HG03135 (cell line): ENCODE results near the gene LRRN4CL.
"Not testable (repeated sequence)": the region's sequence is repeated elsewhere in the genome, so short reads cannot be mapped to it uniquely, and the experiment has no call there.

Experiments used
- ATAC-seq: cut with Tn5 transposase; IDR thresholded peaks from one replicate; pipeline ENCODE4 v1.9.1; 2021; ENCODE audit warnings: mild to moderate bottlenecking, moderate library complexity; ENCODE audit not compliant: unreplicated experiment

The LRRN4CL gene

GRCh38 chr11:62689421-62690183, at the start of gene LRRN4CL:
TSS of gene LRRN4CL (minus strand) at chr11:62689530. CDS start at chr11:62688508, 1,022 bp downstream.
- no peak for ATAC-seq

DNA sequence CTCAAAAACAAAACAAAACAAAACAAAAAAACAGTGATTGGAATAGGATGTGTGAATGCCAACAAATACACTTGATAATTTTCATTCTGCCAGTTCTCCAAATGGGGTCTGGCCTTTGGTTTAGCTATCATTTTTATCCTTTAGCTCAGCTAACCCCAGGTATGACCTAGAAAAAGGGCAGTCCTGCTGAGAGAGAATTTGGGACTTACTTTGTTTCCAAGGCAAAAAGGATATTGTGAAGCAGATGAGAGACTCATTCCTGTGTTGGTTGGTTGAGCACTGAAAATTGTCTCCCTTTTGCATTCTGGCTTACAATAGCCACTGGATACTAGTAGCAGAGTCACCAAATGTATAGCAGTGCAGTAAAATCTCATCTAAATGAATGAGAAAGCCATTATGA, 47.9 kb upstream of the LRRN4CL start:
- no peak for ATAC-seq

DNA sequence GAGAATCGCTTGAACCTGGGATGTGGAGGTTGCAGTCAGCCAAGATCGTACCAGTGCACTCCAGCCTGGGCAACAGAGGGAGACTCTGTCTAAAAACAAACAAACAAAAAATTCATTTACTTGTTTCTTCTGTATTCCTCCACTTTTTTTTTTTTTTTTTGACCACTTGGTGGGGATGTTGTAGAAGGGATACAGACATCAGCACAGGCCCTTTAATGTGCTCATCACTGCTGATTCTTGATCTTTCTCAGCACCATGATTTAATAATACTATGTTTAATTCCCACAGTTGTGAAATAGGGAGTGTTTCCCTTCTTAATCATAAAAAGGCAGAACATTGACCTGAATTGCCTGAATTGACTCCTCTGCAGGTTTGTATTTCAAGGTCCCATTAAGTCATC, 43.5 kb upstream of the LRRN4CL start:
- ATAC-seq, result no peak

GRCh38 chr11:62730076-62730475, 40.7 kb upstream of the LRRN4CL start:
- not testable (repeated sequence) for ATAC-seq

- ATAC-seq, result peak; percentile 20
Measured at GRCh38 chr11:62728171-62728988, 39.0 kb upstream of the LRRN4CL start, which contains the start of gene TTC9C. TSS of gene TTC9C (plus strand) at chr11:62728486. CDS start at chr11:62728849, 363 bp downstream.

- ATAC-seq, result peak; percentile 52
Measured at GRCh38 chr11:62727872-62728170, 38.5 kb upstream of the LRRN4CL start.

- ATAC-seq, result peak; percentile 68
Measured at GRCh38 chr11:62727165-62727871, 38.0 kb upstream of the LRRN4CL start, which contains the start of gene HNRNPUL2. TSS of gene HNRNPUL2 (minus strand) at chr11:62727457. CDS start at chr11:62727156, 301 bp downstream.

DNA sequence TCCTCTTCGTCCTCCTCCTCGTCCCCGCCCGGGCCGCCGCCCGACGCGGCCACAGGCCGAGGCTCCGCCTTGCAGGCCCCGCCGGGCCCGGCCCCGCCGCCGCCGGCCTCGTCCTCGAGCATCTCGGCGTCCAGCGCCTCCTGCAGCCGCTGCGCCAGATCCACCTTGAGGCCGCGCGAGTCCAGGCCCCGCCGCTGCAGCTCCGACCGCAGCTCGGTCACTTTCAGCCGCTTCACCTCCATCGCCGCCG, 37.5 kb upstream of the LRRN4CL start:
- ATAC-seq, result no peak

DNA sequence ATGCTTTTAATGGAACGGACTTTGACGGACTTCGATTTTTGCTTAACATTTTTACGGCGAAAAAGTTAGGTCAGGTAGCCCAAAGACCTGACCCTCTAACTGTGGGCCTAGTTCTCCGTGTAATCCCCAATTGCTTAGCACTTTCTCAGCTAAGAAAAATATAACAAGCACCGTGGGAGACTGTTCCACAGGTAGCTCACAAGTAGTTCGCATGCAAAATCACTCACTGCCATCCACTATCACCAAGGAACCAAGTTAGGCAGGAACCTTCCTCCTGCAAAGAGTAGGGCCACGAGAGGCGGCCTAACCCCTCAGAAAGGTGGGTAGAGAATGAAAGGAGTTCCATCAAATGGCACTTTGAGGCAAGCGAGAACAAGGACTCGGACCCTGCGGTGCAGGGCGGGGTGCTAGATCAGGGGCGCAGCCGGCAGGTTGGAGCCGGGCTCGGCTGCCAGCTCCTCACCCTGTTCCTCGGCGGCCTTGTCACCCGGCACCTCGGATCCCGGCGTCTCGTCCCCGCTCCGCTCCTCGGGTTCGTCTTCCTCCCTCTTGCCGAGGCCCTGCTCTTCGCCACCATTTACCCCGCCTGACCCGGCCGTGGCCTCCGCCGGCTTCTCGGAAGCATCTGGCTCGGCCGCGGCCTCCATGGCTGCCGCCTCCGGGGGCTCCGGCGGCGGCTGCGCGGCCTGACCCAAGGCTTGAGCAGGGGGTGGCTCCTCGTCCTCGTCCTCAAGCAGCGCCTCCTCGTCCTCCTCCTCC, 37.0 kb upstream of the LRRN4CL start:
- ATAC-seq, result no peak

- ATAC-seq, result no peak
Measured at GRCh38 chr11:62725646-62726045, 36.3 kb upstream of the LRRN4CL start.

GRCh38 chr11:62724171-62724570, 34.8 kb upstream of the LRRN4CL start:
- no peak for ATAC-seq

DNA sequence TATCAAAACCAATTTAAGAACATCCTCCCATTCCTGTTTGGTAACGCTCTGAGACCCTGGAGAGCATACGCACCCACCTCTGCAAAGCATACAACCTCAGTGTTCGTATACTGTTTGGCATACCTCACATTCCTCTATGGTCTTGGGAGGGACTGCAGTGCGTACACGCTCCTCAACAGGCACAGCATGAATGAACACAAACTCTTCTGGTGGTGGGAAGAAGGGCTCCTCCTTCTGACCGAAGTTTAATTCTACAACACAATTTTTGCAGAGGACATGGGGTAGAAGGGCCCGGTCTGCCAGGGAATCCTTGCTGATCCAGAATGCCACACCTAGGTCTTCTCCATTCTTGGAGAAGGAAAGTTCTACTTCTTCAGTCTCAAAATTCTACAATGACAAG, 32.7 kb upstream of the LRRN4CL start:
- ATAC-seq, result no peak

DNA sequence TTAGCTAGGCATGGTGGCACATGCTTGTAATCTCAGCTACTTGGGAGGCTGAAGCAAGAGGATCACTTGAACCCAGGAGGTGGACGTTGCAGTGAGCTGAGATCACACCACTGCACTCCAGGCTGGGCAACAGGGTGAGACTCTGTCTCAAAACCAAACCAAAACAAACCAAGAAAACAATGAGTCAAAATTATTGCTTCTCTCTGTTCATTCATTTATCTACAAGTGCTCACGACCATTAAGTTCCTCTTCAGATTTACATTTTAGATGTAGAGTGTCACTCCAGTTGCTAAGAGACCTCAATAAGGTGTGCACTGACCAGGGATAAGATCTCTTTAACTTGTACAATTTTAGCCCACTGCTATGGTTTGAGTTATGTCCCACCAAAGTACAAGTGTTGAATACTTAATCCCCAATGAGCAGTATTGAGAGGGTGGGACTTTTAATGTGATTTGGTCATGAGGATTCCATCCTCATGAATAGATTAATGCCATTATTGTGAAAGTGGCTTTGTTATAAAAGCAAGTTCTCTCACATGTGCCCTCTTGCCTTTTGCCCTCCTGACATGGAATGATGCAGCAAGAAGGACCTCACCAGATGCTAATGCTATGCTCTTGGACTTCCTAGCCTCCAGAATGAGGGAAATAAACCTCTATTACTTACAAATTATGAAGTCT, 30.1 kb upstream of the LRRN4CL start:
- no peak for ATAC-seq

DNA sequence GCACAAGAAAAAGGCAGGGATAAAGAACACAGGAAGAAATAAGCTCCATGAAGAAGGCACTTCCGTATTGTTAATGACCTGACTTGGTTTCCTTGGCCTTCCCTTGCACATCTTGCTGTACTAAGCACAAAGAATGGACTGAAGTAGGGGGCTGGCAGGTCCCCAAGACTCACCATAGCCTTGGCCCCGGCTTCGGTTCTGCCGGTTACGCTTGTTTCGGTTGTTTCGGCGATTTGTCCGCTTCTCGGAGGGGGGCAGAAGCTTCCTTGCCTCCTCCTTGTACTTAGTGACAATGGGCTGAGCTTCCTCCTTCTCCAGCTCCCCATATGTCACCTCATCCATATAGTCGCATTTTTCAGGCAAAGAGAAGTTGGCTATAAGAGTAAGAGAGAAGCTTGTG, 27.5 kb upstream of the LRRN4CL start:
- no peak for ATAC-seq

- no peak for ATAC-seq
Measured at GRCh38 chr11:62716206-62716605, 26.9 kb upstream of the LRRN4CL start.

DNA sequence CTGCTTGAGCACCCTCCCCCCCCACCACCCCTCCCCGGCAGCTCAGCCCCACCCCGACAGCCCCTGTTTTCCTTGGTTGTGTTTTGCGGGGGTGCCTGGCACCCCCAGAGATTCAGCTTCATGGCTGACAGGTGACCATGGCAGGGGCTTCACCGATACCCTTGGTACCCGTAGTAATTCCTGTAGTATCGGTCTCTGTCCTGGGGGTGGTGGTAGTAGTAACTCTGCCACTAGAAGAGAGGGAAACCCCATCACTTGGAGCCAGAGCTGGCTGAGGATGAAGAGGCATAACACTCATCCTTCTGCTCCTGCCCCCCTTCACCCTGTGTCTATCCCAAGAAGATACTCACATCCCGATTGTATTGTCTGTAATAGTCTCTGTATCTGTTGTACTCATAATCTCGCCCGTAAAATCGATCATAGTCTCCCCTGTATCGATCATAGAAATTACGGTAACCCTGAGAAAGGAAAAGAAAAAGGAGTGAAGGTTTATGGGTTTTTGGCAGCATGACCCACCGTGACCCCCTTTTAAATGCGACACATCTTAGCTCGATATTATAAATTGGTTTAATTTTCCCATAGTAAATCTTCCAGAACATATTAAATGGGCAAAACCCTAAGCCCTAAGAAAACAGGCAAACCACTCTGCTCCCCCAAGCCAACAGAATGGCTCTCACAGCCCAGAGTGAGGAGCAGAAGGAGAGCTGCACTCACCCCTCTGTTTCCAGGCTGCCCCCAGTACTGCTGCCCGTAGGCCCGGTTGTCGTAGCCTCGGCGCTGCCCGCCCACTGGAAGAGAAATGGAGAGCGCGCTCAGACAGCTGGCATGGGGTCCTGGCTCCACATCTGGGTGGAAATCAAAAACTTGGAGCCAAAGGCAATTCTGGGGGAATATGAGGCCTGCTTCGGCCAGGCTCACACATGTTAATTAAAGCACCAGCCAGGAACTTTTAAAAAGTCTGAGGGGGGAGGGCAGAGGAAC, 26.1 kb upstream of the LRRN4CL start:
- no peak for ATAC-seq

DNA sequence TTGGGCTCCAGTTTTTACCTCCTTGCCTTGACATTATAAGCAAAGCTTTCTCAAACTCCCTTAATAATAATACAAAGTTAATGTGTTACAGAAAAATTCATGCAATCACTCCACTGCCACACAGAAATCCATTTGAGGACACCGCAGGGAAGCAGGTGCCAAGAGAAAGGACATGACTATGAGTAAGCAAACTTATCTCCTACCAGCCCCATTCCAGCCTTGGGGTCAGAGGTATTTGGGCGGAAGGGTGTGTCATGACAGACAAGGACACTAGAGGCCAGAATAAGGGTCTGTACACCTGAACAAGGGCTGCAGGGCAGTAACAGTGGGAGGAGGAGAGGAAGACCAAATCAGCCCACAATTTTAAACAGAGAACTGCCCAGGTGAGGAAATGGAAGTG, 24.0 kb upstream of the LRRN4CL start:
- no peak for ATAC-seq

- ATAC-seq, result no peak
Measured at GRCh38 chr11:62712861-62713260, 23.5 kb upstream of the LRRN4CL start.

- ATAC-seq, result no peak
Measured at GRCh38 chr11:62712276-62712812, 23.0 kb upstream of the LRRN4CL start.
